ENCODE results near the gene TOMM40. TPM values are rescaled to one million over a fixed set of nuclear protein-coding genes. Genes with fewer than 3 reads are reported as not detected.
"Not testable (repeated sequence)": the region's sequence is repeated elsewhere in the genome, so short reads cannot be mapped to it uniquely, and the experiment has no call there.

The TOMM40 gene
- total RNA-seq, 1 experiment from 2014 or later: 162 TPM

GRCh38 chr19:44883922-44884321 lies 7.1 kb upstream of the TOMM40 start:
- CTCF ChIA-PET: interaction anchor here (0.6 to 1.6 kb wide), 2 partner anchors 29 to 71 kb away, joined by 4 to 9 read pairs; partner anchors contain the start of gene CLPTM1
- Mint-ChIP-seq H3K36me3 (ENCODE audit: insufficient read depth, unreplicated experiment) (peaks cover 79% of the 10 kb centered on the region), H3K27me3 (ENCODE audit: unreplicated experiment) (no peaks in the 10 kb centered on the region), H3K4me1 (ENCODE audit: low read depth, unreplicated experiment) (no peaks in the 10 kb centered on the region), H3K27ac (ENCODE audit: unreplicated experiment) (no peak overlapping the region), H3K4me3 (ENCODE audit: low read depth, unreplicated experiment) (no peak overlapping the region), H3K9me3 (ENCODE audit: low read depth, unreplicated experiment) (no peaks in the 10 kb centered on the region)
- TF ChIP-seq CTCF (IDR thresholded peaks at IDR 0.05; ENCODE audit: unreplicated experiment): no peak
- no peak for DNase-seq
- BruUV-seq (replicated peaks): no TSS peak
- intact Hi-C loops (cut with micrococcal nuclease; ENCODE audit: unreplicated experiment): no loop called here

GRCh38 chr19:44884566-44884965 lies 6.5 kb upstream of the TOMM40 start:
- no peak for TF ChIP-seq CTCF (IDR thresholded peaks at IDR 0.05; ENCODE audit: unreplicated experiment)
- intact Hi-C loops (cut with micrococcal nuclease; ENCODE audit: unreplicated experiment): no loop called here
- Mint-ChIP-seq H3K4me1 (ENCODE audit: low read depth, unreplicated experiment) (no peaks in the 10 kb centered on the region), H3K27me3 (ENCODE audit: unreplicated experiment) (no peaks in the 10 kb centered on the region), H3K27ac (ENCODE audit: unreplicated experiment) (no peak overlapping the region), H3K9me3 (ENCODE audit: low read depth, unreplicated experiment) (no peaks in the 10 kb centered on the region), H3K36me3 (ENCODE audit: insufficient read depth, unreplicated experiment) (peaks cover 82% of the 10 kb centered on the region), H3K4me3 (ENCODE audit: low read depth, unreplicated experiment) (no peak overlapping the region)
- BruUV-seq (replicated peaks): no TSS peak
- CTCF ChIA-PET: interaction anchor here (1.6 kb wide), 1 partner anchor 30 kb away, joined by 9 read pairs; no protein-coding TSS in a partner anchor
- no peak for DNase-seq

- H3K36me3 Mint-ChIP-seq (ENCODE audit: insufficient read depth, unreplicated experiment): peaks cover 87% of the 10 kb centered on the region
- H3K27ac Mint-ChIP-seq (ENCODE audit: unreplicated experiment): no peak overlapping the region
- intact Hi-C loops (cut with micrococcal nuclease; ENCODE audit: unreplicated experiment): no loop called here
- DNase-seq: no peak
- TF ChIP-seq CTCF (IDR thresholded peaks at IDR 0.05; ENCODE audit: unreplicated experiment): no peak
- H3K4me1 Mint-ChIP-seq (ENCODE audit: low read depth, unreplicated experiment): peaks cover 11% of the 10 kb centered on the region
- no peaks in the 10 kb centered on the region for H3K27me3 Mint-ChIP-seq (ENCODE audit: unreplicated experiment)
- BruUV-seq (replicated peaks): no TSS peak
- H3K4me3 Mint-ChIP-seq (ENCODE audit: low read depth, unreplicated experiment): no peak overlapping the region
- no peaks in the 10 kb centered on the region for H3K9me3 Mint-ChIP-seq (ENCODE audit: low read depth, unreplicated experiment)
- CTCF ChIA-PET: no interaction called here
Measured at GRCh38 chr19:44886141-44886540, 4.9 kb upstream of the TOMM40 start.

- Mint-ChIP-seq H3K9me3 (ENCODE audit: low read depth, unreplicated experiment) (no peaks in the 10 kb centered on the region), H3K4me3 (ENCODE audit: low read depth, unreplicated experiment) (no peak overlapping the region)
- no TSS peak for BruUV-seq (replicated peaks)
Measured at GRCh38 chr19:44887648-44888047, 3.4 kb upstream of the TOMM40 start.

GRCh38 chr19:44888335-44888734 lies 2.7 kb upstream of the TOMM40 start:
- Mint-ChIP-seq H3K36me3 (ENCODE audit: insufficient read depth, unreplicated experiment) (peaks cover 87% of the 10 kb centered on the region), H3K4me1 (ENCODE audit: low read depth, unreplicated experiment) (peaks cover 28% of the 10 kb centered on the region)
- DNase-seq; CTCF ChIA-PET; intact Hi-C loops (cut with micrococcal nuclease; ENCODE audit: unreplicated experiment); BruUV-seq (replicated peaks); H3K27ac Mint-ChIP-seq (ENCODE audit: unreplicated experiment); H3K9me3 Mint-ChIP-seq (ENCODE audit: low read depth, unreplicated experiment); H3K4me3 Mint-ChIP-seq (ENCODE audit: low read depth, unreplicated experiment); H3K27me3 Mint-ChIP-seq (ENCODE audit: unreplicated experiment): not testable (repeated sequence)

More at GRCh38 chr19:44887648-44888047, 3.4 kb upstream of the TOMM40 start:
- no peak overlapping the region for H3K27ac Mint-ChIP-seq (ENCODE audit: unreplicated experiment)
- peaks cover 22% of the 10 kb centered on the region for H3K4me1 Mint-ChIP-seq (ENCODE audit: low read depth, unreplicated experiment)
- CTCF ChIA-PET: no interaction called here
- TF ChIP-seq CTCF (IDR thresholded peaks at IDR 0.05; ENCODE audit: unreplicated experiment): no peak
- H3K36me3 Mint-ChIP-seq (ENCODE audit: insufficient read depth, unreplicated experiment): peaks cover 87% of the 10 kb centered on the region
- H3K27me3 Mint-ChIP-seq (ENCODE audit: unreplicated experiment): no peaks in the 10 kb centered on the region
- no peak for DNase-seq
- intact Hi-C loops (cut with micrococcal nuclease; ENCODE audit: unreplicated experiment): no loop called here

All from Calu3 (cell line).